Measurements from ENCODE around the gene SPATA6L. TPM values are rescaled to one million over a fixed set of nuclear protein-coding genes. Genes with fewer than 3 reads are reported as not detected.

SPATA6L gene
- polyA plus RNA-seq, 3 donors = 1.1 to 2.7 (median 1.2) TPM

DNA sequence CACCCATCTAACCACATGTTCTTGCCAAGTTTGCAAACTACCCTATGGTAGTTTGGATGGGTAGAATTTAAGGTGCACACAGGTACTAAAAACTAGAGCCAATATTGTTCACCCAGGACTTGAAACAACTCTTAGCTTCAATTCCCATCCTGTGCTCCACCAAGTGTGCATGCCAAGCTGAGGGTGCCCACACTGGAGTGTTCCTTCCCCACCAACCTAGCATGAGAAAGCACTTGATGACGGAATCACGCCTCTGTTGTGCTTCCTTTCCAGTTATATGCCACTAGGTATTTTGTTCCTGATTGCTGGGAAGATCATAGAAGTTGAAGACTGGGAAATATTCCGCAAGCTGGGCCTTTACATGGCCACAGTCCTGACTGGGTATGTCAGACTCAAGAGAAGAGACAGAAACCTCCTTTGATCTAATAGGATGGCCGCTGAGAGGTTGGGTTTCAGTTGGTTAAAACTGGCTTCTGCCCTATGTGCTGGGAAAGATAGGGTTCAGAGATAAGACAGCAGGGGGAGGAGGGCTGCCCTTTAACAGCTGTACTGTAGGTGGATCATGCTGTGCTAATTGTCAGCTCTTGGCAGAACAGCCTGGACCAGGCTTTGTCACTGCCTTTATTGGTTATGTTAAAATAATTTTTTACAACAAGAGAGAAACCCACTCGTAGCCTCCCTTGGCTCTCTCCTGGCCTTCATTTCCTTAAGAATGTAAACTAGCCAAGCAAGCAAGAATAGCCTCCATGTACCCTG, 92.5 kb downstream of the SPATA6L start:
- WGBS, 3 donors = 86 to 89% (median 87%) methylated on average over 5 of the region's 5 CpGs
- H3K27ac ChIP-seq (ENCODE audit: low read depth, low read length) = no peak overlapping the region

DNA sequence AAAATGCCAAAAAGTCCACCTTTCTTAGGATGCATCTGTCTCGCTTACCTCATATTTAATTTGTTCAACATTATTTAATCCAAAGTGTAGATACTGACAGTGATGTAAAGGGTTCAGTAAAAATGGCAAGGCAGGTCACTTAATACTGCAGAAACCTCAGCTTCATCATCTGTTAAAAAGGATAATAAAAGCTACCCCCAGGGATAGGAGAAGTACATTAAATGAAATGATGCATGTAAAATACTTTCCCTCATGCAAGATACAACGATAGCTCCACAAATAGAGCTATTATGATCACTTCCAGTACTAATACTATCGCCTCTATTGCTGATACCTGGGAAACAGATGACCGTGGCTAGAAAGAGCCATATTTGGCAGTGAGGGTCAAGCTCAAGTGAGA, 93.1 kb downstream of the SPATA6L start:
- 80 to 92% (median 81%) methylated on average over 4 of the region's 4 CpGs for WGBS, 3 donors
- H3K27ac ChIP-seq (ENCODE audit: low read depth, low read length) = no peak overlapping the region

DNA sequence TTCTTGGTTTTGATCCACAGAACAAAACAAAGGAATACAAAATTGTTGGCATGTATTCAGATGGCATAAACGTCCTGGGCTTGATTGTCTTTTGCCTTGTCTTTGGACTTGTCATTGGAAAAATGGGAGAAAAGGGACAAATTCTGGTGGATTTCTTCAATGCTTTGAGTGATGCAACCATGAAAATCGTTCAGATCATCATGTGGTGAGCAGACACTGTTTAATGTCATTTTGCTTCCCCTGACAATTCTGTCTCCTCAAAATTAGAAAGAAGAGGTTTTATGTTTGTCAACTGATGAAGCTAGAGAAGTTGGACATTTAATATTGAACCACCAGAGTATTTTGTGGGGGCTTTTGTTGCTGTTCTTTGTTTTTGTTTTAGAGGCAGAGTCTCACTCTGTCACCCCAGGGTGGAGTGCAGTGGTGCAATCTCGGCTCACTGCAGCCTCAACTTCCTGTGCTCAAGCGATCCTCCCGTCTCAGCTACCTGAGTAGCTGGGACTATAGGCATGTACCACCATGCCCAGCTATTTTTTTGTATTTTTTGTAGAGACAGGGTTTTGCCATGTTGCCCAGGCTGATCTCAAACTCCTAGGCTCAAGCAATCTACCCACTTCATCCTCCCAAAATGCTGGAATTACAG, 94.0 kb downstream of the SPATA6L start:
- no peak overlapping the region for H3K27ac ChIP-seq (ENCODE audit: low read depth, low read length)

DNA sequence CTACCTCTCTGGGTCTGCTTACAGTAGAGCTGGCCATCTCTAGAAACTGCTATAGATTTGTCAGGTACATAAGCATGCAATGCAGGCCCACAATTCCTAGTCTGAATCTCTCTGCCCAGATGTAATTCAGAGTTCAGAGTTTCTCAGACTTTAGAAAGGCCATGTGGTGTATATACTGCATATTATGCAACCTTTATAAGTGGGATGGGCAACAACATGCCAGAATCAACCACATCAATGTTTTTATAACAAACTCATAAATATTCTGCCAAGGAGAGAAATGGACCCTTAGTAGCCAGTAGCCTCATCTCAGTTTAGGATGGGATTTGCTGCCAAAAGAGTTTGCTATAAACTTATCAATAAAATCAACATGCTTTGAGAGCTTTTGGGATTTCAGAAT, 97.2 kb downstream of the SPATA6L start:
- H3K27ac ChIP-seq (ENCODE audit: low read depth, low read length) = no peak overlapping the region

More for the DNA sequence above, 94.0 kb downstream of the SPATA6L start:
- 45 to 80% (median 47%) methylated on average over 5 of the region's 5 CpGs for WGBS, 3 donors

DNA sequence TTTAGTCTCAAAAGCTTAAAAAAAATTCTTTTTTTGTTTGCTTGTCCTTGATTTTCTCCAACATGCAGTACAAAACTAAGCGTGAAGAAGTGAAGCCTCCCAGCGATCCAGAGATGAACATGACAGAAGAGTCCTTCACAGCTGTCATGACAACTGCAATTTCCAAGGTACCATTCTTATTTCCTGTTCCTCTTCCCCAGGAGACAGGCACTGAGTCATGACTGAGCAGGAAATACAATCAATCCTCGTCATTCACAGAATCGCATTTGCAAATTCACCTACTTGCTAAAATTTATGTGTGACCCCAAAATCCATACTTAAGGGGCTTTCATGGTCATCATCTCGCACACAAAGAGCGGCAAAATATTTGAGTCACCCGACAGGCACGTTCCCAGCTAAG, 98.7 kb downstream of the SPATA6L start:
- 78 to 81% (median 81%) methylated on average over 8 of the region's 8 CpGs for WGBS, 3 donors

DNA sequence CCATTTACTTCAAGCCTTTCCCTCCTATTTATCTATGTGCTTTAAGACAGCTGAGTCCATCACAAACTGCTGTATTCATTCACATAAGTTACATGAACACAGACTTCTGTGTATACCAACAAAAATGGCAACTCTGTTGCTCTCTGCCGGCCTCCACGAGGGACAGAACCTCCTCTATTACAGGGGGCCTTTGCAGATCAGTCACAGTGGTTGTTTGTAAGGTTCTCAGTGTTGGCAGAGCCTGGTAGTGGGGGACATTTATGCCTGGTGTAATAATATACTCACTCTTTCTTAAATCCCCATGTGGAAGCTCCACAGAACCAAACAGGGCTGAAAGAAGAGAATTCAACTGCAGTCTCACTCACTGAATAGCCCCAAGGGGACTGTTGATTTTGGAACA, 99.5 kb downstream of the SPATA6L start:
- H3K27ac ChIP-seq (ENCODE audit: low read depth, low read length) = no peak overlapping the region
- WGBS, 3 donors = 86 to 92% (median 91%) methylated on average over 2 of the region's 2 CpGs

More for the DNA sequence above, 98.7 kb downstream of the SPATA6L start:
- no peak overlapping the region for H3K27ac ChIP-seq (ENCODE audit: low read depth, low read length)

DNA sequence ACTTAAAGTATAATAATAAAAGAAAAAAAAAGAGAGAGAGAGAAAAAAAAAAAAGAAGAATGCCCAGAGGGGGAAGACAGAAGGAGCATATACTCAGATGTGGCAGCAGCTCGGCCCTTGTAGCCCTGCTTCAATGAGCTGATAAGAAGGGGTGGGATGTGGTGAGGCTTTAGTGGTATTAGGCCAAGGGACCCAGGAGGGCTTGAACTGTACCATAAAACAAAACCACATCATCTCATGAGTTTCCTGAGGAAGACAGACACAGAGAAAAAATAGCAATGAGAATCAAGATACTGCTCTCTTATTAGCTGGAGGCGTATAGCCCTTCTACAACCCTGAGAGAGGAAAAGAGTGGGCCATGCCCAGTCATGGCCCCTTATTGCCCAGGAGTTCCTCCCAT, 103.2 kb downstream of the SPATA6L start:
- no peak overlapping the region for H3K27ac ChIP-seq (ENCODE audit: low read depth, low read length)
- WGBS, 3 donors = 68 to 94% (median 70%) methylated on average over 2 of the region's 2 CpGs

DNA sequence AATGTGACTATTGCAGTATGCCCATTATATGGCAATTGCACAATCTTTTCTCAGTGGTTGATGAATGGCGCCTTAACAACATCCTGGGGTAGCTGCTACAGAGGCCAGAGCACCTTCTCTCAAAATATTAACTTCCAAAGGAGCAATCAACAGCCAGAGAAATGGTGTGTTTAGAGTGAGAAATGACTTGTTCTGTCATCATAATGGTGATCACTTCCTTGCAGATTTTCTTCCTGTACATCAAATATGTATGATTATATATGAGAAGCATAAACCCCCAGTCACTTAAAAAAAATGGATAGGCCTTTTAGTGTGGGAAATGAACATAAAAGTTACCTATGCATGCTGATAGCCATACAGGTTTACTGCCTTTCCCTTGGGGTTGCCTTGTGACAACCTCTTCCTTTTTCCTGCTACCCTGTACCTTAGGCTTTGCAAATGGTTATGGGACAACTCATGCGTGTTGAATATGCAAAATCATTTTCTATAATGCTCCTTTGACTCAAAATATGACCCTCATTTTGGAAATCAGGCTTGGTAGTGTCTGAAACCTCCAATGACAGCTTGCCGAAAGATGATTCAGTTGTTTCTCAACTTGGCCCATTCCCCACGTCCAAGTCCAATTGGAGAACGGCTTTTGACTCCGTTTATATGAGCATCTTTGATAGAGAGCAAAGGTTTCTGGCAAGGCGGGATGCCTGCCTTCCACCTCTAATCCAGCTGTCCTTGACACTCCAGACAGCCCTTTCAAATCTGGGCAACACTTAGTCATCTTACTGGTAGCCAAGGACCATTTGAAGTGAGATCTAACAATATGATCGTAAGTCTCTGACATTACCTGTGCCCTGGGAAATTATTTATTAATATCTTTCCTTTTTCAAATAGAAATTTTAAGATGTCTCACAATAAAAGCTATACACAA, 106.8 kb downstream of the SPATA6L start:
- WGBS, 3 donors = 86 to 87% (median 87%) methylated on average over 8 of the region's 8 CpGs
- H3K27ac ChIP-seq (ENCODE audit: low read depth, low read length) = no peak overlapping the region

DNA sequence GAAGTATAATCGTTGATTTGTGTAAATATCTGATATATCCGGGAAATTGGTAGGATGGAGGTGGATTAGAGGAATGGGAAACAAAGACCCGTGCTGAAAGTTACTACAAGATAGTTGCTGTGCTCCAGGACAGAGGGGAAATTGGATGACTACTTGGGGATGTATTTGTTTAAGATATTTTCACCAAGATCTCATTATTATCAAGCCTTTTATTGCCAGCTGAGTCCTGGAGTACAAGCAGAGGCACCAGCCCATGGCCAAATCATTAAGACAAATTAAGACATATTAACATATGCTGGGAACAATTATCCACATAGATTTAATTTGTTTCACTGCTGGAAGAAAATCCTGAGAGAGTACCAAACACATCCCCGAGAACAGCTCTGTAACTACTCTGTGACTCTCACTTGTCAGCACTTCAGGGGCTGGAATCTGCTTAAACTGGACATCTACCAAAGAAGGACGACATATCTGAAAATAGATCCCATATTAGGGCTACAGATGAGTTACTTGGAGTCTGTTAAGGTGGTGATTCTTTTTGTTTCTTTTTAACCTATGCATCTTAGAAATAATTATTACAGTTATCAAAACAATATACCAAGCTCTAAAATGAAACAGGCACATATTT, 107.8 kb downstream of the SPATA6L start:
- WGBS, 3 donors = 77 to 84% (median 78%) methylated on average over 5 of the region's 5 CpGs
- no peak overlapping the region for H3K27ac ChIP-seq (ENCODE audit: low read depth, low read length)

DNA sequence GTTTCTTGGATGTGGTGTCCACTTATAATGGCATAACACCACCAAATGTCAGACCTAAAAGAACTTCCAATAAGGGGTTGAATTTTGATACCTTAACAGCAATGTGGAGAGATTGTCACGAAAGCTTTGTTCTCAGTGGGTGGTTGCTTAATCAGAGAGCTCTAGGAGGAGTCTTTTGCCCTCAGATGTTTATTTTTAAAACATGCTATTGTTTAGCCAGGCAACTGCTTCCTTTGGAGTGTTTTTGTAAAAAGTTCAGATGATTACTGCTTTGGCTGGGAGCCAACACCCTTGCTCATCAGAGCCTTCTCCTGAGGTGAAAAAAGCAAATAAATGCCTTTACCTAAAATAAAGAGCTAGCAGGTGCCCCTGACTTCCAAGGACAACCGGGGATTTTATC, 111.0 kb downstream of the SPATA6L start:
- no peak overlapping the region for H3K27ac ChIP-seq (ENCODE audit: low read depth, low read length)
- 57 to 66% (median 60%) methylated on average over 2 of the region's 2 CpGs for WGBS, 3 donors

DNA sequence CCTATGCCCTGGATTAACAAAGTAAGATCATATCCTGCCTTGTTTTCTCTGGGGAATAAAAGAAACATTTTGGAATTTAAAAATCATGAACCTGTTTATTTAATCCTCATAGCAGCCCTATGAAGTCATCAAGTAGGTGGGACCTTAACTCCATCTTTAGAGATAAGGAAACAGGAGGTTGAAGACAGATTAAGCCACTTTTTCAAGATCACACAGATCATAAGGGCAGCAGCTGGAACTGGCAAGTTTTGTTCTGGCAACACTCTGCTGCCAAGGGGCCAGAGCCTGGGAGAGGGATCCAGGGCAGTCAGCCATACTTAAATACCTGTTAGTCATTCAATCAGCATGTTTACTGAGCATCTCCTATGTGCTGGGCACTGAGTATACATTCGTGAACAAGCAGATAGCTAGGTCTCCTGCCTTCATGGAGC, 112.3 kb downstream of the SPATA6L start:
- WGBS, 3 donors = 65 to 76% (median 74%) methylated on average over 1 of the region's 1 CpG
- H3K27ac ChIP-seq (ENCODE audit: low read depth, low read length) = no peak overlapping the region

DNA sequence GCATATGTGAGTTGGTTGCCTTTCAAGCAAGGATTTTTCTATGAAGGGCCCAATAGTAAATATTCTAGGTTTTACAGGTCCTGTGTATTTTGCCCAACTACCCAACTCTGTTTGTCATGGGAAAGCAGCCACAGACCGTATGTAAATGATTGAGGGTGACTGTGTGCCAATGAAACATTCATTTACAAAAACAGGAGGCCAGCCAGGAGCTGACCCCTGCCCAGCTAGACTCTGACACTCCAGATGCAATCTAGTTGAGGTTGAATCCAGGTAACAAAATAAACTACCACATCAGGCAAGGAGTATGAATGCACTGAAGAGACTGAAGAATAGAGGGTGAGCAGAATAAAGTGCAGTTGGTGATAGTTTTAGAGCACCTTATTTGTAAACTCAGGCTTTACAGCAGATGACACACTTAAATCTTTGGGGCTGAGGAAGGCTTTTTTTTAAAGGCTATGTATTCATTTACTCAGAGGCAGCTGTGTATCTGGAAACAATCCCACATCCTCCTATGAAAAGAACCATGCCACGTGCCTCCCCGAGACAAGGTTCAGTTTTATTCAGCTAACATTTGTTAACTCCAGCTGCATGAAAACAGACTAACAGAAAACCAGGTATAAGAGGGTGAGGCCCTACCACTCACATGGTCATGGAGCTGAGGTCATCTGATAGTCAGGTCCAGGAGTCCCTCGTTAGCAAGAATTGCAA, 115.3 kb downstream of the SPATA6L start:
- WGBS, 3 donors = 46 to 55% (median 55%) methylated on average over 4 of the region's 4 CpGs
- H3K27ac ChIP-seq (ENCODE audit: low read depth, low read length) = no peak overlapping the region

DNA sequence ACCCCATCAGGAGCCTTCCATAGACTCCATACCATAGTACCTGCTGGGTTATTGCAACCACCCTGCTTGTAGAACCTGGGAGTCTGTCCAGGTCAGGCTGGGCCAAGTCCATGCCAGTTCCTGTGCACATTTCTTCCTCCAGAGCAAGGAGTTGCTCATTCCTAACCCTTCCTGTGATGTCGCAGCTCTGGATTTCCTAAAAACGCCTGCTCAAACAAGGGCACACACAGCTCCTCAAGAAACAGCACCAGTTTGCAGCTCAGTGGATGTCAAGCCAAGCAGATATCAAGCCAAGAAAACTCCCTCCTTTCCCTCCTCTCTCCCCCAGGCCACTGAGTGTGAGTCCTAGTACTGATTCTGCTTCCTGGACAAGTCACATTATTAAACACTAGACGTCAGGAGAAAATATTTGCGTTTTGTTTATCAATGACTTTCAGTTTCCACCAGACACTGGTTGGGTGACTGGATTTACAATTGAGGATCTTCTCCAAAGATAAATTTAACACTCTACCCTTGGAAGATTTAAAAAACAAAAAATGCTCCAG, 116.5 kb downstream of the SPATA6L start:
- 47 to 77% (median 57%) methylated on average over 4 of the region's 4 CpGs for WGBS, 3 donors
- no peak overlapping the region for H3K27ac ChIP-seq (ENCODE audit: low read depth, low read length)

DNA sequence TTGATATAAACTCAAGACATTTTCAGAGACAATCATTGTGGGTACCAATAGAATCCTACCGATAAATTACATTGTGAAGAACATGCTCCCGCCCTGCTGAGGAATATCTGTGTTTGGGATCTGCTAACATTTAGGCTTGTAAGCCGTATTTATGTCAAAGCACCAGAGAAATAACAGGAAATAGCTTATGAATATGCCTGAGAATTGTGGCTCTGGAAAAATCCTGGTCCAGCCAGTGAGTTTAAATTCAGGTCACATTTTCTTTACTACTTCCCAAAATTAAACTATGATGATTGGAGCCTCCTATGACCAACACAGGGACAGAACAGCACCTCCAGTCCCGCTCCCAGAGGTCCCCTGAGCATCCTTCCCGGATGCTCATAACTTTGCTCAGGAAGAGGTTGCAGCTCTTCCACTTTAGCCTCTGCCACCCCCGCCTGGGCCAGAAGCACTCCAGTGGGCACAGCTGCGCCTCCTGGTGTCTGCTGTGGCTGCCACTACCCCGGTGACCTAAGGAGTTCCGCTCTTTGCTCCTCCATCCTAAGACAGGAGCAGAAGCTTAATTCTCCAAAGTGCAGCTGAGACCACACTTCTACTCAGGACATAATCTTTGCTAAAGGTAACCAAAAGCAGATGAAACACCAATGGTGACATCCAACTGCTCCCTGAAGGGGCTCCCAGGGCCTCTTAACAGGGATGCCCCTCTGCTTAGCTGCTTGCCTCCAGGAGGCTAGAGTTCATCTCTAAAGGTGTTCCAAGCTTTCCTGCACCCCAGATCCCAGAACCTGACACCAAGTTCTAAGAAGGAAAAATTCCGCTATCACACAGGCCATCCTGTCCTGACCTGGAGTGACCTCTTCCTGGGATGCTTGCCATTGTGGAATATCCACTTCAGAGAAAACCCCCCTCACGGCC, 117.2 kb downstream of the SPATA6L start:
- 59 to 83% (median 71%) methylated on average over 11 of the region's 11 CpGs for WGBS, 3 donors

More for the DNA sequence above, 117.2 kb downstream of the SPATA6L start:
- no peak overlapping the region for H3K27ac ChIP-seq (ENCODE audit: low read depth, low read length)

Data from adipose tissue (tissue), 3 donors.